Stomach smooth muscle (tissue), 2 donors: ENCODE measurements around the gene AGAP1.
A peak's percentile ranks its signal among the peaks of the same experiment; 100 is the strongest.

Experiments
- H3K27ac ChIP-seq: one replicate; pipeline ENCODE4 v1.7.0; 2013; ENCODE audit warnings: mild to moderate bottlenecking, low read length, inconsistent platforms
- H3K27me3 ChIP-seq, 2 donors: one replicate each; pipeline ENCODE4 v1.7.0; 2013; ENCODE audit warnings: low read length in 2 of 2; ENCODE audit not compliant: insufficient read depth in 2 of 2, control insufficient read depth in 1 of 2
- H3K36me3 ChIP-seq, 2 donors: one replicate each; pipeline ENCODE4 v1.7.0; 2013; ENCODE audit warnings: low read length in 2 of 2; ENCODE audit not compliant: control insufficient read depth in 2 of 2, insufficient read depth in 2 of 2
- H3K4me1 ChIP-seq: one replicate; pipeline ENCODE4 v1.7.0; 2013; ENCODE audit warnings: low read length; ENCODE audit not compliant: control insufficient read depth, insufficient read depth
- H3K4me3 ChIP-seq, 2 donors: one replicate each; pipeline ENCODE4 v1.7.0; 2013; ENCODE audit warnings: low read length in 2 of 2
- H3K9ac ChIP-seq, 2 donors: one replicate each; pipeline ENCODE4 v1.7.0; 2013; ENCODE audit warnings: low read length in 2 of 2, mild to moderate bottlenecking in 1 of 2
- H3K9me3 ChIP-seq, 2 donors: one replicate each; pipeline ENCODE4 v1.7.0; 2013; ENCODE audit warnings: low read length in 2 of 2; ENCODE audit not compliant: control insufficient read depth in 2 of 2
- donor health status: healthy.
- donor health status: Pancreatic carcinoma.

Gene AGAP1

GRCh38 chr2:235619544-235619943, 125.7 kb downstream of the AGAP1 start:
- no peaks in the 10 kb centered on the region for H3K9me3 ChIP-seq
- H3K9ac ChIP-seq, result no peak overlapping the region
- no peaks in the 10 kb centered on the region for H3K36me3 ChIP-seq
- no peaks in the 10 kb centered on the region for H3K27me3 ChIP-seq
- peaks cover 12% of the 10 kb centered on the region for H3K4me1 ChIP-seq
- no peak overlapping the region for H3K27ac ChIP-seq
- no peak overlapping the region for H3K4me3 ChIP-seq

DNA sequence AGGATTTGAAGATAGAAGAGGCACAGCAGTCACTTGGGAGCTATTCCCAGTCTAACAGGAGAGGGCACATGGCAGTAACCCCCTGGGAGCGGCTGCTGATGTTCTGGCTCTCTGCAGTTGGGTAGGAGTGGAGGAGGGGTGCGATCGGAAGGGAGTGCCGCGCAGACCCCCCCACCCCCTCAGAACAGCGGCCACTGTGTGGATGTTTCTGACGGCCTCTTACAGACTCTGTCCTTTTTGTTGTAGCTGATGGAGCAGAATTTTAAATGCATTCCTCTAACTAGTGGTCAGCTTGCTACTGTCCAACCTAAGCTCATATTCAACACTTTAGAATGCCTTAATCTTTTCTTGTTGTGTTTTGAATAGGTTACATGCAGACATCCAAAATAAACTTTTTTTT, 127.9 kb downstream of the AGAP1 start:
- H3K36me3 ChIP-seq, result no peaks in the 10 kb centered on the region
- H3K27me3 ChIP-seq, result no peaks in the 10 kb centered on the region
- no peak overlapping the region for H3K27ac ChIP-seq
- H3K9ac ChIP-seq, result no peak overlapping the region
- no peaks in the 10 kb centered on the region for H3K9me3 ChIP-seq
- no peak overlapping the region for H3K4me3 ChIP-seq
- peaks cover 2% of the 10 kb centered on the region for H3K4me1 ChIP-seq

DNA sequence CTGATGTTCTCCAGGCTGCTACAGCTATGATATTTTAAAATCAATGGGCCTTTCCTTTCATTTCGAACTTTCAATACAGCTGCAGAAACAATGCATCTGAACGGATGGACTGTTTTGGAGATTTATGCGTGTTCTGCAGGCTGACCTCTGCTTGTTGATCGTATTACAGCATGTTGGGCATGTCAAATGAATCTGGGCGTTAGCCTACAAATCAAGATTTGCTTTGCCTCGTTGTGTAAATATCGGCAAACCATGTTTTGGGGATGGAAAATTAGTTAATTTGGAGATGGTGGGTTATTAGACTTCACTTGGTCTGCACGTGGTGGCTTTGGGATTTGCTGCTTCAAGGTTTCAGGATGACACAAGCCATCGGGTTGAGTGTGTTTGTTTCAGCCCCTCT, 129.3 kb downstream of the AGAP1 start:
- Histone ChIP-seq H3K4me1 (no peaks in the 10 kb centered on the region), H3K27me3 (no peaks in the 10 kb centered on the region), H3K27ac (no peak overlapping the region), H3K4me3 (no peak overlapping the region), H3K9ac (no peak overlapping the region), H3K9me3 (no peaks in the 10 kb centered on the region), H3K36me3 (no peaks in the 10 kb centered on the region)

- Histone ChIP-seq H3K4me1 (no peaks in the 10 kb centered on the region), H3K27ac (no peak overlapping the region)
Measured at GRCh38 chr2:235623752-235624151, 129.9 kb downstream of the AGAP1 start.

DNA sequence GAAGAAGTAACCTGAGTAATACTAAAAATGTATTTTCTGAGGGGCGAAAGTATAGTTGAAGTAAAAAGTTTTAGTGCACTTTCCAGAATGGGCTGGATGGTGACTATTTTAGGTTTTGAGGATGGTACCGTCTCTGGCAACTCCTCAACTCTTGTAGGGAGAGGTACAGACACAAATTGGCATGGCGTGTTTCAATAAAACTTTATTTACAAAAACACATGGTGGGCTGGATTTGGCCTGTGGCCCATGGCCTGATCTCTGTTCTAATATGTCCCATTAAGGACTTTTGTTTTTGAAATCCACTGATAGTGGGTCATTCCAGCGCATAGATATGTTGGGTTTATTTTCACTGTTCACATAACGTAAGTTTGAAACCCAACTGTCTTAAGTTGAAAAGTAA, 132.8 kb downstream of the AGAP1 start:
- Histone ChIP-seq H3K4me1 (peaks cover 6% of the 10 kb centered on the region), H3K27me3 (no peaks in the 10 kb centered on the region), H3K36me3 (no peaks in the 10 kb centered on the region), H3K9me3 (no peaks in the 10 kb centered on the region), H3K9ac (no peak overlapping the region), H3K4me3 (no peak overlapping the region), H3K27ac (no peak overlapping the region)

More at GRCh38 chr2:235623752-235624151, 129.9 kb downstream of the AGAP1 start:
- Histone ChIP-seq H3K27me3 (no peaks in the 10 kb centered on the region), H3K4me3 (no peak overlapping the region), H3K9me3 (no peaks in the 10 kb centered on the region), H3K36me3 (no peaks in the 10 kb centered on the region), H3K9ac (no peak overlapping the region)

GRCh38 chr2:235627682-235628081, 133.8 kb downstream of the AGAP1 start:
- Histone ChIP-seq H3K36me3 (no peaks in the 10 kb centered on the region), H3K9ac (no peak overlapping the region), H3K9me3 (no peaks in the 10 kb centered on the region), H3K4me1 (peaks cover 6% of the 10 kb centered on the region), H3K27ac (no peak overlapping the region), H3K27me3 (no peaks in the 10 kb centered on the region), H3K4me3 (peak overlapping the region in 1 of 2 donors; percentile 8)

DNA sequence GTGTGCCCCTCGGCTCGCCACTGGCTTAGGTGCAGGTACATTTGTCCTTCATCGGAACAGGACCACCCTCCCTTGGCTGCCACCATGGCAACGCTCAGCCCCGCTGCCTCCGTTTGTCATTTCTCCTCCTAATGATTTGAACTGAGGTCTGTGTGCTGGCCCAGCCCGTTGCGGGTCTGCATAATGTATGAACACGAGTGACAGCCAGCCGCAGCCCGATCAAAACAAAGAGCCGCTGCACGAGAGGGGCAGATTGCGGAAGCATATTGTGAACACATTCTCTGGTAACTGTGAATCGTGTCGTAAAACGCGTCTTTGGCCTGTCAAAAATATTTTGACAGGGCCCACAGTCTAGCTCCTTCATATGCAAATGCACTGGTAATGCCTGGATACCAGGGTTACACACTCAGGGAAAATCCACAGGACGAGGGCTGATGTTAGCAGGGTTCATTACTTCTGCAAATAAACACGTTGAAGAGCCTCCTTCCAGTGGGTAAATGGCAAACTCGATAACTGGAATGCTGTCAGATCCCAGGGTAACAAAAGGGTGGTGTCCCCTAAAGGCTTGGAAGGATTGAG, 137.0 kb downstream of the AGAP1 start:
- peak overlapping the region; percentile 3 to 13 for H3K9ac ChIP-seq
- no peaks in the 10 kb centered on the region for H3K27me3 ChIP-seq
- H3K4me1 ChIP-seq, result peaks cover 6% of the 10 kb centered on the region
- no peaks in the 10 kb centered on the region for H3K36me3 ChIP-seq
- H3K9me3 ChIP-seq, result no peaks in the 10 kb centered on the region
- peak overlapping the region; percentile 55 to 59 for H3K4me3 ChIP-seq
- H3K27ac ChIP-seq, result peak overlapping the region; percentile 37

DNA sequence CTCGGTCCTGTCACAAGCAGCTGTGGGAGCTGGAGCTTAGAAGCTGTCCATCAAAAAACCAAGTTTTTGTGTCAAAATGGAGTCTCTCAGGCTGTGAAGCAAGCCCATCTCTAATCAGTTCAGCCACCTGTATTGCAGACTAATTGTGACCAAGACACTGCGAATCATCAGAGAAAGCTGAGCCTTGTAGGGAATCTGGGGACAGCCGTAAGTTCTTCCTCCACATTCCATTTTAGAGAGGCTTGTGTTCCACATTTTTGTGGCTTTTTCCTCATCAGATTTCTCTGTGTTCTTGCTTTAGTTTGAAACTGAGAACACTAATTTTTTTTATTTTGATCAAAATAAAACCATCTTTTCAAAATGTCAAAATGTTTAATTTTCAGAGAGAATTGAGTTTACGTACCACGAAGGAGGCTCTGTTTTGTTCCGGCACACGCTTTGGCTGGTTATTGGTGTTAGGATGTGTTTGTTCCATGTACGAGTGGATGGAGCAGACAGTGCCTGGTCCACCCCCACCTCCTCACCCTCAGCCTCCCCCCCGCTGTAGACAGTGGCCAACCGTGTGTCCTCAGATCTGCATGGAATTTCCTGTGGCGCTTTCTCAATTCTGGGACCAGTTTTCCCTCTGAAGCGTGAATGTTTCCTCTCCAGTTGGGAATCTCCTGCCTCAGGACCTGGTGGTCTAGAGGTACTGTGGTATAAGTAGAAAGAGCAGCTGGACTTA, 140.8 kb downstream of the AGAP1 start:
- H3K9me3 ChIP-seq, result no peaks in the 10 kb centered on the region
- H3K27me3 ChIP-seq, result no peaks in the 10 kb centered on the region
- H3K9ac ChIP-seq, result no peak overlapping the region
- H3K4me3 ChIP-seq, result no peak overlapping the region
- H3K4me1 ChIP-seq, result peaks cover 26% of the 10 kb centered on the region
- H3K27ac ChIP-seq, result no peak overlapping the region
- no peaks in the 10 kb centered on the region for H3K36me3 ChIP-seq

- Histone ChIP-seq H3K4me3 (no peak overlapping the region), H3K27me3 (no peaks in the 10 kb centered on the region), H3K4me1 (peaks cover 39% of the 10 kb centered on the region), H3K9me3 (no peaks in the 10 kb centered on the region), H3K9ac (no peak overlapping the region), H3K36me3 (no peaks in the 10 kb centered on the region), H3K27ac (no peak overlapping the region)
Measured at GRCh38 chr2:235636546-235636945, 142.7 kb downstream of the AGAP1 start.

GRCh38 chr2:235637896-235638295, 144.1 kb downstream of the AGAP1 start:
- H3K9ac ChIP-seq, result peak overlapping the region in 1 of 2 donors; percentile 62
- H3K9me3 ChIP-seq, result no peaks in the 10 kb centered on the region
- no peaks in the 10 kb centered on the region for H3K27me3 ChIP-seq
- H3K27ac ChIP-seq, result peak overlapping the region; percentile 99
- peaks cover 51% of the 10 kb centered on the region for H3K4me1 ChIP-seq
- peak overlapping the region in 1 of 2 donors; percentile 22 for H3K4me3 ChIP-seq
- no peaks in the 10 kb centered on the region for H3K36me3 ChIP-seq
